SU-DHL-6 (cell line): ENCODE measurements around the gene DYNLRB1.

ENCODE experiments used
- H2AFZ ChIP-seq: fragments of 200-600 bp; sonication (generic); 2 replicates; pipeline ENCODE4 v1.6.1; 2014; ENCODE audit warnings: low read depth, mild to moderate bottlenecking, moderate library complexity, mixed read lengths, antibody characterized with exemption, low read length; ENCODE audit not compliant: severe bottlenecking
- H3F3A ChIP-seq: fragments of 200-600 bp; shearing (Covaris generic); 2 replicates; pipeline ENCODE4 v1.6.0; 2016; ENCODE audit warnings: antibody characterized with exemption, mild to moderate bottlenecking; ENCODE audit not compliant: insufficient read depth
- H3K27ac ChIP-seq: fragments of 200-600 bp; sonication (generic); 2 replicates; pipeline ENCODE4 v1.5.1; 2016; ENCODE audit warnings: low read depth, mild to moderate bottlenecking, low read length, moderate library complexity, mixed read lengths
- H3K27me3 ChIP-seq: fragments of 200-600 bp; sonication (generic), shearing (Covaris generic); 2 replicates; pipeline ENCODE4 v1.6.0; 2014; ENCODE audit warnings: mild to moderate bottlenecking, low read length
- H3K36me3 ChIP-seq: fragments of 200-600 bp; sonication (generic); 2 replicates; pipeline ENCODE4 v1.6.1; 2014; ENCODE audit warnings: mild to moderate bottlenecking, low read length, mixed read lengths
- H3K4me2 ChIP-seq: fragments of 300-600, 200-600 bp; shearing (Covaris generic), sonication (generic); 2 replicates; pipeline ENCODE4 v1.6.0; 2014; ENCODE audit warnings: low read length, low read depth, mild to moderate bottlenecking; ENCODE audit not compliant: poor library complexity, severe bottlenecking
- H3K4me3 ChIP-seq: fragments of 200-600 bp; sonication (generic); 2 replicates; pipeline ENCODE4 v1.5.1; 2014; ENCODE audit warnings: antibody characterized with exemption, low read length, mild to moderate bottlenecking, mixed read lengths; ENCODE audit not compliant: insufficient read depth, poor library complexity, severe bottlenecking
- H3K79me2 ChIP-seq: fragments of 200-600 bp; sonication (generic); 2 replicates; pipeline ENCODE4 v1.6.1; 2014; ENCODE audit warnings: mild to moderate bottlenecking, low read length, moderate library complexity; ENCODE audit not compliant: insufficient read depth
- H3K9ac ChIP-seq: fragments of 200-600 bp; sonication (generic); 2 replicates; pipeline ENCODE4 v1.7.0; 2014; ENCODE audit warnings: mild to moderate bottlenecking, low read length
- H3K9me2 ChIP-seq: fragments of 200-600 bp; sonication (generic); replicated peaks from 2 replicates; pipeline ENCODE4 v1.6.1; 2014; ENCODE audit warnings: low read length; ENCODE audit not compliant: insufficient read depth
- H3K9me3 ChIP-seq: fragments of 200-600 bp; sonication (generic); 2 replicates; pipeline ENCODE4 v1.6.1; 2014; ENCODE audit warnings: low read length, mixed read lengths; ENCODE audit not compliant: insufficient read depth
- H4K20me1 ChIP-seq: fragments of 200-600 bp; sonication (generic); 2 replicates; pipeline ENCODE4 v1.6.1; 2014; ENCODE audit warnings: low read depth, mild to moderate bottlenecking, antibody characterized with exemption, low read length, moderate library complexity, mixed read lengths
- EZH2phosphoT487 ChIP-seq: fragments of 200-600 bp; sonication (generic), shearing (Covaris generic); conservative IDR thresholded peaks from 2 replicates; pipeline ENCODE4 v1.6.1; 2018; ENCODE audit warnings: mild to moderate bottlenecking, antibody characterized with exemption, low read length, moderate library complexity, mixed read lengths
- TF ChIP-seq, protein P1 (sequence below): fragments of 200-600 bp; sonication (generic); IDR thresholded peaks from one replicate; pipeline ENCODE4 v1.5.1; 2017; ENCODE audit warnings: antibody characterized with exemption, mild to moderate bottlenecking, low read length, moderate library complexity; ENCODE audit not compliant: insufficient read depth, poor library complexity, severe bottlenecking

DYNLRB1 gene

DNA sequence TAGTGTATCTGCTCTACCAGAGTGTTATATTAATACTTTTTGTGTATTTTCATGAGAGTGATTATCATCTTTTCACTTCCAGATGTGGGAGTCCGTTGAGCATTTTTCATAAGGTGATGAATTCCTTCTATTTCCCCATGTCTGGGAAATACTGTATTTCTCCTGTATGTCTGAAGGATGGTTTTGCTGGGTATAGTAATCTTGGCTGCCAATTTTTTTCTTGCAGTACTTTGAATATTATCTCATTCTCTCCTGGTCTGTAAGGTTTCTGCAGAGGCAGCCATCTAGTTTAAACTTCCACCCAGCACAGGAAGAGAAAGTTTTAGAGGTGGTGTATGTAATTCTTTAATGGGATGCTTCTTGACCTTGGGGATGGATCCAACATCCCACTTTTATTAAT is 15.4 kb upstream of the DYNLRB1 start:
- peaks cover 4% of the 10 kb centered on the region; the same call in 1 of the 2 replicates for H3K79me2 ChIP-seq
- H3K9ac ChIP-seq = no peak overlapping the region
- H4K20me1 ChIP-seq = no peaks in the 10 kb centered on the region
- TF ChIP-seq EZH2phosphoT487 = no peak
- TF ChIP-seq, protein P1, sequence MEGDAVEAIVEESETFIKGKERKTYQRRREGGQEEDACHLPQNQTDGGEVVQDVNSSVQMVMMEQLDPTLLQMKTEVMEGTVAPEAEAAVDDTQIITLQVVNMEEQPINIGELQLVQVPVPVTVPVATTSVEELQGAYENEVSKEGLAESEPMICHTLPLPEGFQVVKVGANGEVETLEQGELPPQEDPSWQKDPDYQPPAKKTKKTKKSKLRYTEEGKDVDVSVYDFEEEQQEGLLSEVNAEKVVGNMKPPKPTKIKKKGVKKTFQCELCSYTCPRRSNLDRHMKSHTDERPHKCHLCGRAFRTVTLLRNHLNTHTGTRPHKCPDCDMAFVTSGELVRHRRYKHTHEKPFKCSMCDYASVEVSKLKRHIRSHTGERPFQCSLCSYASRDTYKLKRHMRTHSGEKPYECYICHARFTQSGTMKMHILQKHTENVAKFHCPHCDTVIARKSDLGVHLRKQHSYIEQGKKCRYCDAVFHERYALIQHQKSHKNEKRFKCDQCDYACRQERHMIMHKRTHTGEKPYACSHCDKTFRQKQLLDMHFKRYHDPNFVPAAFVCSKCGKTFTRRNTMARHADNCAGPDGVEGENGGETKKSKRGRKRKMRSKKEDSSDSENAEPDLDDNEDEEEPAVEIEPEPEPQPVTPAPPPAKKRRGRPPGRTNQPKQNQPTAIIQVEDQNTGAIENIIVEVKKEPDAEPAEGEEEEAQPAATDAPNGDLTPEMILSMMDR = no peak
- H2AFZ ChIP-seq = no peak overlapping the region
- H3K27me3 ChIP-seq = no peaks in the 10 kb centered on the region
- peaks cover 34% of the 10 kb centered on the region for H3K36me3 ChIP-seq
- H3K9me3 ChIP-seq = no peaks in the 10 kb centered on the region
- H3K4me3 ChIP-seq = no peak overlapping the region
- H3K27ac ChIP-seq = no peak overlapping the region
- H3K4me2 ChIP-seq = no peak overlapping the region
- 0 out of 2 replicates have a peak, but pooled peaks cover 3% of the 10 kb centered on the region for H3F3A ChIP-seq
- no peaks in the 10 kb centered on the region for H3K9me2 ChIP-seq

DNA sequence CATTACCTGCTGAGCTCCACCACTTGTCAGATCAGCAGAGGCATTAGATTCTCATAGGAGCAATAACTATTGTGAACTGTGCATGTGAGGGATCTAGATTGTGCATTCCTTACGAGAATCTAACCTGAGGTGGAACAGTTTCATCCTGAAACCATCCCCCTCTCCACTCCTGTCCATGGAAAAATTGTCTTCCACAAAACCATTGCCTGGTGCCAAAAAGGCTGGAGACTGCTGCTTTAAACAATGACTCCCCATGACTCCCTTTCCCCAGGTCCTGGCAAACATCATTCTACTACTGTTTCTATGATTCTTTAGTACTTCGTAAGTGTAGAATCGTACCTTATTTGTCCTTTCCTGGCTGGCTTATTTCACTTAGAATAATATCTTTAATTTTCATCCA is 9.7 kb upstream of the DYNLRB1 start:
- no peaks in the 10 kb centered on the region for H4K20me1 ChIP-seq
- no peaks in the 10 kb centered on the region for H3K27me3 ChIP-seq
- no peak for TF ChIP-seq EZH2phosphoT487
- TF ChIP-seq, protein P1 = no peak
- peaks cover 3% of the 10 kb centered on the region; the same call in 1 of the 2 replicates for H3F3A ChIP-seq
- H3K9me2 ChIP-seq = no peaks in the 10 kb centered on the region
- no peak overlapping the region for H3K27ac ChIP-seq
- H3K9me3 ChIP-seq = no peaks in the 10 kb centered on the region
- no peak overlapping the region for H3K9ac ChIP-seq
- H3K36me3 ChIP-seq = peaks cover 23% of the 10 kb centered on the region; the same call in 1 of the 2 replicates
- H3K4me2 ChIP-seq = no peak overlapping the region
- H2AFZ ChIP-seq = no peak overlapping the region
- H3K4me3 ChIP-seq = no peak overlapping the region
- no peaks in the 10 kb centered on the region for H3K79me2 ChIP-seq

DNA sequence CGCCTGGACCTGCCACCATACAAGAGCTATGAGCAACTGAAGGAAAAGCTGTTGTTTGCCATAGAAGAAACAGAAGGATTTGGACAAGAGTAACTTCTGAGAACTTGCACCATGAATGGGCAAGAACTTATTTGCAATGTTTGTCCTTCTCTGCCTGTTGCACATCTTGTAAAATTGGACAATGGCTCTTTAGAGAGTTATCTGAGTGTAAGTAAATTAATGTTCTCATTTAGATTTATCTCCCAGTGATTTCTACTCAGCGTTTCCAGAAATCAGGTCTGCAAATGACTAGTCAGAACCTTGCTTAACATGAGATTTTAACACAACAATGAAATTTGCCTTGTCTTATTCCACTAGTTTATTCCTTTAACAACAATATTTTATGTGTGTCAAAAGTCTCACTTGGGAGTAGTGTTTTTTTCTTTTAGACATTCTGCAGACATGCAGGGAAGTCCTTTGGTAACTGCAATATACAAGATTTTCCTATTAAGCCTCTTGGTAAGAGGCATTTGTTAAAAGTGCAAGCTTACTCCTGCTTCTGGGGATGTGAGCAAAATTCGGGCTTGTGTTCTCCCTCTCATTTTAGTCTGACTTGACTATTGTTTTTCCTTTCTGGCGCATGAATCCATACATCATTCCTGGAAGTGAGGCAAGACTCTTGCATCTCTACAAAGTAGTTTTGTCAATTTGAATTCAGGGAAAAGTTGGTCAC is 8.4 kb upstream of the DYNLRB1 start:
- H3K79me2 ChIP-seq = no peaks in the 10 kb centered on the region
- H3F3A ChIP-seq = peaks cover 3% of the 10 kb centered on the region; the same call in 1 of the 2 replicates
- no peaks in the 10 kb centered on the region for H3K9me2 ChIP-seq
- no peak overlapping the region for H3K27ac ChIP-seq
- no peak overlapping the region for H3K9ac ChIP-seq
- H3K36me3 ChIP-seq = peaks cover 20% of the 10 kb centered on the region; the same call in 1 of the 2 replicates
- H3K27me3 ChIP-seq = no peaks in the 10 kb centered on the region
- H2AFZ ChIP-seq = no peak overlapping the region
- no peaks in the 10 kb centered on the region for H3K9me3 ChIP-seq
- no peak overlapping the region for H3K4me2 ChIP-seq
- TF ChIP-seq, protein P1 = no peak
- TF ChIP-seq EZH2phosphoT487 = no peak
- H4K20me1 ChIP-seq = no peaks in the 10 kb centered on the region
- H3K4me3 ChIP-seq = no peak overlapping the region
